Sigmoid colon (tissue), 4 donors: ENCODE measurements around the gene CNKSR2.

Experiments
- EP300 ChIP-seq, 4 donors: sonication (generic); formaldehyde crosslinking; IDR thresholded peaks; one replicate each; pipeline ENCODE4 v1.6.1; 2017; ENCODE audit warnings: antibody characterized with exemption in 4 of 4
- POLR2A ChIP-seq, 2 donors: fragments of 450-650 bp; IDR thresholded peaks; one replicate each; pipeline ENCODE4 v1.6.1; 2016; ENCODE audit warnings: antibody characterized with exemption in 2 of 2, mild to moderate bottlenecking in 2 of 2, moderate library complexity in 2 of 2
- POLR2AphosphoS5 ChIP-seq, 4 donors: sonication (generic); formaldehyde crosslinking; IDR thresholded peaks; one replicate each; pipeline ENCODE4 v1.6.1; 2017; ENCODE audit warnings: antibody characterized with exemption in 4 of 4
- TF ChIP-seq, protein P1 (sequence below), 4 experiments: fragments of 450-650 bp in 3 of 4; fragments of 200-600 bp in 1 of 4; IDR thresholded peaks; one replicate each; pipeline ENCODE4 v1.5.1; 2016 to 2019; ENCODE audit warnings: antibody characterized with exemption in 4 of 4, mild to moderate bottlenecking in 3 of 4, moderate library complexity in 2 of 4

DNA sequence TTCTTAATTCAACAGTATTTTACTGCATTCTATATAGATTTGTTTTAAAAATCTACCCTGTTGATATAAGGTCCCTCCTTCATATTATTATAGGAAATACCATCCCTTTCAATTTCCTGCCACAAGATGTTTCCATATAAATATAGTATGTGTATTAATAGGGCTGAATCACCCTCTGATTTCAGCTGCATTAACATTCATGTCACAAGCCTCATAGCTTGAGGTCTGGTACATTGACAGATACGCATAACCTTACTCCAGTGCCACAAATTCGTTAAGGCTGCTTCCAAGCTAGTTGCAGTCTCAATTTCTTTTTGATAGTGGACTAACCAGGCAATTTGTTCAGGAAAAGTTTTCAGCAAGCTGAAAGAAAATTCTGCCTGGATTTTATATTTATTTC lies 155.6 kb downstream of the CNKSR2 start:
- TF ChIP-seq, protein P1, sequence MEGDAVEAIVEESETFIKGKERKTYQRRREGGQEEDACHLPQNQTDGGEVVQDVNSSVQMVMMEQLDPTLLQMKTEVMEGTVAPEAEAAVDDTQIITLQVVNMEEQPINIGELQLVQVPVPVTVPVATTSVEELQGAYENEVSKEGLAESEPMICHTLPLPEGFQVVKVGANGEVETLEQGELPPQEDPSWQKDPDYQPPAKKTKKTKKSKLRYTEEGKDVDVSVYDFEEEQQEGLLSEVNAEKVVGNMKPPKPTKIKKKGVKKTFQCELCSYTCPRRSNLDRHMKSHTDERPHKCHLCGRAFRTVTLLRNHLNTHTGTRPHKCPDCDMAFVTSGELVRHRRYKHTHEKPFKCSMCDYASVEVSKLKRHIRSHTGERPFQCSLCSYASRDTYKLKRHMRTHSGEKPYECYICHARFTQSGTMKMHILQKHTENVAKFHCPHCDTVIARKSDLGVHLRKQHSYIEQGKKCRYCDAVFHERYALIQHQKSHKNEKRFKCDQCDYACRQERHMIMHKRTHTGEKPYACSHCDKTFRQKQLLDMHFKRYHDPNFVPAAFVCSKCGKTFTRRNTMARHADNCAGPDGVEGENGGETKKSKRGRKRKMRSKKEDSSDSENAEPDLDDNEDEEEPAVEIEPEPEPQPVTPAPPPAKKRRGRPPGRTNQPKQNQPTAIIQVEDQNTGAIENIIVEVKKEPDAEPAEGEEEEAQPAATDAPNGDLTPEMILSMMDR (IDR thresholded peaks at IDR 0.05): no peak
- no peak for TF ChIP-seq POLR2A (IDR thresholded peaks at IDR 0.05)
- no peak for TF ChIP-seq EP300 (IDR thresholded peaks at IDR 0.05)
- TF ChIP-seq POLR2AphosphoS5 (IDR thresholded peaks at IDR 0.05): no peak
